HL-60 (cell line): ENCODE measurements around the gene HLA-DPA1.

Experiments used
- CTCF ChIP-seq: IDR thresholded peaks from one replicate; pipeline ENCODE4 v1.5.1; 2011; ENCODE audit warnings: low read length, control low read depth, inconsistent platforms; ENCODE audit not compliant: insufficient read depth
- GABPA ChIP-seq: IDR thresholded peaks from 2 replicates; pipeline ENCODE4 v1.6.1; 2012; ENCODE audit warnings: low read depth
- POLR2AphosphoS5 ChIP-seq: IDR thresholded peaks from 2 replicates; pipeline ENCODE4 v1.6.1; 2012; ENCODE audit warnings: low read depth
- SPI1 ChIP-seq: IDR thresholded peaks from 2 replicates; pipeline ENCODE4 v1.6.1; 2012; ENCODE audit warnings: low read depth, mild to moderate bottlenecking, borderline replicate concordance

- TF ChIP-seq CTCF (no peak), GABPA (peak; percentile 51; the same call in 1 of the 2 replicates), POLR2AphosphoS5 (no peak), SPI1 (peak; percentile 66; the same call in 1 of the 2 replicates)
These were observed 31.4 kb upstream of the HLA-DPA1 start for GRCh38 chr6:33104887-33105286.
